Bladder microvascular endothelial cell (primary cell): Measurements from ENCODE around the gene CFAP46. TPM values are rescaled to one million over a fixed set of nuclear protein-coding genes. Genes with fewer than 3 reads are reported as not detected.

Experiments used
- total RNA-seq: library from RNA; depleted of rRNA; stranded (reverse); fragments of >200 nt; gene quantifications from 2 replicates; pipeline ENCODE4 v1.2.3, GENCODE V29; 2014

The CFAP46 gene
- 0.16 and 0.82 TPM in 2 replicates for total RNA-seq

GRCh38 chr10:132942101-132943057 lies at the start of gene CFAP46:
TSS of gene CFAP46 (minus strand) at chr10:132942570. CDS start at chr10:132942484, 86 bp downstream.

GRCh38 chr10:132785723-132786475 lies 156.5 kb downstream of the CFAP46 start, which contains the start of gene NKX6-2:
TSS of gene NKX6-2 (minus strand) at chr10:132786147. CDS start at chr10:132785948, 199 bp downstream.

Other genes with a start within 250 kb of the CFAP46 start
- gene NKX6-2, start 156.4 kb downstream of the CFAP46 start, total RNA-seq: not detected in 2 replicates
- gene ADGRA1, start 145.4 kb upstream of the CFAP46 start, total RNA-seq: under 0.01 TPM in 2 replicates
- under 0.01 TPM in 1 of 2 replicates, not detected in the other for gene KNDC1, start 217.6 kb upstream of the CFAP46 start, total RNA-seq